Measurements from ENCODE around the gene COL21A1.
"Not testable (repeated sequence)": the region's sequence is repeated elsewhere in the genome, so short reads cannot be mapped to it uniquely, and the experiment has no call there.

The COL21A1 gene

GRCh38 chr6:56263596-56264315, 16.4 kb upstream of the COL21A1 start:
- Mint-ChIP-seq H3K9me3 (peaks cover 0 to 6% of the 10 kb centered on the region in 2 donors), H3K36me3 (no peaks in the 10 kb centered on the region), H3K27me3 (no peaks in the 10 kb centered on the region), H3K27ac (no peak overlapping the region), H3K4me3 (no peak overlapping the region), H3K4me1 (no peaks in the 10 kb centered on the region)
- ATAC-seq (replicated peaks) (no peak), DNase-seq (no peak)

- H3K4me3 Mint-ChIP-seq; H3K27ac Mint-ChIP-seq; H3K27me3 Mint-ChIP-seq; ATAC-seq (replicated peaks); H3K36me3 Mint-ChIP-seq; H3K4me1 Mint-ChIP-seq; DNase-seq; H3K9me3 Mint-ChIP-seq: not testable (repeated sequence)
Observed at GRCh38 chr6:56260593-56260992, 13.2 kb upstream of the COL21A1 start.

GRCh38 chr6:56259234-56260077, 12.1 kb upstream of the COL21A1 start:
- Mint-ChIP-seq H3K4me3 (no peak overlapping the region), H3K9me3 (peaks cover 0 to 2% of the 10 kb centered on the region in 2 donors), H3K27ac (no peak overlapping the region), H3K4me1 (no peaks in the 10 kb centered on the region), H3K27me3 (no peaks in the 10 kb centered on the region), H3K36me3 (no peaks in the 10 kb centered on the region)
- no peak for DNase-seq
- no peak for ATAC-seq (replicated peaks)

- H3K9me3 Mint-ChIP-seq, result peaks cover 0 to 2% of the 10 kb centered on the region in 2 donors
- DNase-seq (no peak), ATAC-seq (replicated peaks) (no peak)
- no peaks in the 10 kb centered on the region for H3K27me3 Mint-ChIP-seq
- no peak overlapping the region for H3K27ac Mint-ChIP-seq
- H3K4me1 Mint-ChIP-seq, result no peaks in the 10 kb centered on the region
- H3K36me3 Mint-ChIP-seq, result no peaks in the 10 kb centered on the region
- H3K4me3 Mint-ChIP-seq, result no peak overlapping the region
Observed at GRCh38 chr6:56255349-56255748, 8.0 kb upstream of the COL21A1 start.

GRCh38 chr6:56250266-56250665, 2.9 kb upstream of the COL21A1 start:
- Mint-ChIP-seq H3K36me3 (no peaks in the 10 kb centered on the region), H3K4me1 (no peaks in the 10 kb centered on the region), H3K9me3 (peaks cover 0 to 3% of the 10 kb centered on the region in 2 donors), H3K27ac (no peak overlapping the region), H3K4me3 (no peak overlapping the region), H3K27me3 (peaks cover 4 to 16% of the 10 kb centered on the region in 2 donors)
- DNase-seq (no peak), ATAC-seq (replicated peaks) (no peak)

- H3K27me3 Mint-ChIP-seq, result peaks cover 4 to 16% of the 10 kb centered on the region in 2 donors
- H3K4me1 Mint-ChIP-seq, result no peaks in the 10 kb centered on the region
- H3K9me3 Mint-ChIP-seq, result peaks cover 0 to 3% of the 10 kb centered on the region in 2 donors
- no peak overlapping the region for H3K4me3 Mint-ChIP-seq
- no peaks in the 10 kb centered on the region for H3K36me3 Mint-ChIP-seq
- ATAC-seq (replicated peaks) (no peak), DNase-seq (no peak)
- H3K27ac Mint-ChIP-seq, result no peak overlapping the region
Observed at GRCh38 chr6:56247654-56248122, 308 bp upstream of the COL21A1 start.

- H3K36me3 Mint-ChIP-seq, result no peaks in the 10 kb centered on the region
- no peaks in the 10 kb centered on the region for H3K4me1 Mint-ChIP-seq
- no peak for ATAC-seq (replicated peaks)
- no peak overlapping the region for H3K4me3 Mint-ChIP-seq
- no peak for DNase-seq
- peaks cover 4 to 16% of the 10 kb centered on the region in 2 donors for H3K27me3 Mint-ChIP-seq
- no peak overlapping the region for H3K27ac Mint-ChIP-seq
- H3K9me3 Mint-ChIP-seq, result peaks cover 0 to 1% of the 10 kb centered on the region in 2 donors
Observed at GRCh38 chr6:56246541-56246880, 869 bp downstream of the COL21A1 start.

- DNase-seq (no peak), ATAC-seq (replicated peaks) (no peak)
- H3K4me3 Mint-ChIP-seq, result no peak overlapping the region
- no peaks in the 10 kb centered on the region for H3K36me3 Mint-ChIP-seq
- H3K27ac Mint-ChIP-seq, result no peak overlapping the region
- peaks cover 0 to 1% of the 10 kb centered on the region in 2 donors for H3K9me3 Mint-ChIP-seq
- no peaks in the 10 kb centered on the region for H3K4me1 Mint-ChIP-seq
- peaks cover 4 to 16% of the 10 kb centered on the region in 2 donors for H3K27me3 Mint-ChIP-seq
Observed at GRCh38 chr6:56245903-56246351, 1.5 kb downstream of the COL21A1 start.

- no peaks in the 10 kb centered on the region for H3K36me3 Mint-ChIP-seq
- H3K27me3 Mint-ChIP-seq, result peaks cover 4 to 16% of the 10 kb centered on the region in 2 donors
- peaks cover 0 to 1% of the 10 kb centered on the region in 2 donors for H3K9me3 Mint-ChIP-seq
- ATAC-seq (replicated peaks) (no peak), DNase-seq (no peak)
- H3K4me3 Mint-ChIP-seq, result no peak overlapping the region
- H3K27ac Mint-ChIP-seq, result no peak overlapping the region
- no peaks in the 10 kb centered on the region for H3K4me1 Mint-ChIP-seq
Observed at GRCh38 chr6:56244528-56245253, 2.7 kb downstream of the COL21A1 start.

GRCh38 chr6:56244089-56244488, 3.3 kb downstream of the COL21A1 start:
- Mint-ChIP-seq H3K27ac (no peak overlapping the region), H3K9me3 (peaks cover 0 to 1% of the 10 kb centered on the region in 2 donors), H3K4me1 (no peaks in the 10 kb centered on the region), H3K36me3 (no peaks in the 10 kb centered on the region), H3K4me3 (no peak overlapping the region), H3K27me3 (peaks cover 4 to 12% of the 10 kb centered on the region in 2 donors)
- DNase-seq (no peak), ATAC-seq (replicated peaks) (no peak)

- Mint-ChIP-seq H3K9me3 (peaks cover 0 to 1% of the 10 kb centered on the region in 2 donors), H3K27ac (no peak overlapping the region), H3K36me3 (no peaks in the 10 kb centered on the region), H3K27me3 (peaks cover 4 to 12% of the 10 kb centered on the region in 2 donors), H3K4me3 (no peak overlapping the region), H3K4me1 (no peaks in the 10 kb centered on the region)
- DNase-seq (no peak), ATAC-seq (replicated peaks) (no peak)
Observed at GRCh38 chr6:56243518-56244070, 3.8 kb downstream of the COL21A1 start.

GRCh38 chr6:56242346-56242745, 5.0 kb downstream of the COL21A1 start:
- H3K4me3 Mint-ChIP-seq, result no peak overlapping the region
- H3K9me3 Mint-ChIP-seq, result no peaks in the 10 kb centered on the region
- DNase-seq (no peak), ATAC-seq (replicated peaks) (no peak)
- H3K4me1 Mint-ChIP-seq, result no peaks in the 10 kb centered on the region
- H3K36me3 Mint-ChIP-seq, result no peaks in the 10 kb centered on the region
- H3K27ac Mint-ChIP-seq, result no peak overlapping the region
- H3K27me3 Mint-ChIP-seq, result peaks cover 0 to 5% of the 10 kb centered on the region in 2 donors

- ATAC-seq (replicated peaks) (no peak), DNase-seq (no peak)
- Mint-ChIP-seq H3K4me3 (no peak overlapping the region), H3K36me3 (no peaks in the 10 kb centered on the region), H3K9me3 (no peaks in the 10 kb centered on the region), H3K27ac (no peak overlapping the region), H3K4me1 (no peaks in the 10 kb centered on the region), H3K27me3 (peaks cover 0 to 2% of the 10 kb centered on the region in 2 donors)
Observed at GRCh38 chr6:56241124-56241802, 6.1 kb downstream of the COL21A1 start.

GRCh38 chr6:56238352-56238751, 9.0 kb downstream of the COL21A1 start:
- Mint-ChIP-seq H3K4me1 (no peaks in the 10 kb centered on the region), H3K36me3 (no peaks in the 10 kb centered on the region), H3K27me3 (no peaks in the 10 kb centered on the region), H3K9me3 (peaks cover 0 to 2% of the 10 kb centered on the region in 2 donors), H3K4me3 (no peak overlapping the region), H3K27ac (no peak overlapping the region)
- no peak for ATAC-seq (replicated peaks)
- no peak for DNase-seq

Data from stimulated activated naive B cell treated with anti-CD40 and anti-IgM and Interleukin-4, amounts not matched to agents 10 μg/mL and 1 μg/mL and 100 μg/mL, for 72 hours (primary cell).